SU-DHL-6 (cell line): ENCODE data around the gene SEPTIN12.

Experiments used
- H2AFZ ChIP-seq: fragments of 200-600 bp; sonication (generic); 2 replicates; pipeline ENCODE4 v1.6.1; 2014; ENCODE audit warnings: low read depth, mild to moderate bottlenecking, moderate library complexity, mixed read lengths, antibody characterized with exemption, low read length; ENCODE audit not compliant: severe bottlenecking
- H3F3A ChIP-seq: fragments of 200-600 bp; shearing (Covaris generic); 2 replicates; pipeline ENCODE4 v1.6.0; 2016; ENCODE audit warnings: antibody characterized with exemption, mild to moderate bottlenecking; ENCODE audit not compliant: insufficient read depth
- H3K27ac ChIP-seq: fragments of 200-600 bp; sonication (generic); 2 replicates; pipeline ENCODE4 v1.5.1; 2016; ENCODE audit warnings: low read depth, mild to moderate bottlenecking, low read length, moderate library complexity, mixed read lengths
- H3K27me3 ChIP-seq: fragments of 200-600 bp; sonication (generic), shearing (Covaris generic); 2 replicates; pipeline ENCODE4 v1.6.0; 2014; ENCODE audit warnings: mild to moderate bottlenecking, low read length
- H3K36me3 ChIP-seq: fragments of 200-600 bp; sonication (generic); 2 replicates; pipeline ENCODE4 v1.6.1; 2014; ENCODE audit warnings: mild to moderate bottlenecking, low read length, mixed read lengths
- H3K4me2 ChIP-seq: fragments of 300-600, 200-600 bp; shearing (Covaris generic), sonication (generic); 2 replicates; pipeline ENCODE4 v1.6.0; 2014; ENCODE audit warnings: low read length, low read depth, mild to moderate bottlenecking; ENCODE audit not compliant: poor library complexity, severe bottlenecking
- H3K4me3 ChIP-seq: fragments of 200-600 bp; sonication (generic); 2 replicates; pipeline ENCODE4 v1.5.1; 2014; ENCODE audit warnings: antibody characterized with exemption, low read length, mild to moderate bottlenecking, mixed read lengths; ENCODE audit not compliant: insufficient read depth, poor library complexity, severe bottlenecking
- H3K79me2 ChIP-seq: fragments of 200-600 bp; sonication (generic); 2 replicates; pipeline ENCODE4 v1.6.1; 2014; ENCODE audit warnings: mild to moderate bottlenecking, low read length, moderate library complexity; ENCODE audit not compliant: insufficient read depth
- H3K9ac ChIP-seq: fragments of 200-600 bp; sonication (generic); 2 replicates; pipeline ENCODE4 v1.7.0; 2014; ENCODE audit warnings: mild to moderate bottlenecking, low read length
- H3K9me2 ChIP-seq: fragments of 200-600 bp; sonication (generic); replicated peaks from 2 replicates; pipeline ENCODE4 v1.6.1; 2014; ENCODE audit warnings: low read length; ENCODE audit not compliant: insufficient read depth
- H3K9me3 ChIP-seq: fragments of 200-600 bp; sonication (generic); 2 replicates; pipeline ENCODE4 v1.6.1; 2014; ENCODE audit warnings: low read length, mixed read lengths; ENCODE audit not compliant: insufficient read depth
- H4K20me1 ChIP-seq: fragments of 200-600 bp; sonication (generic); 2 replicates; pipeline ENCODE4 v1.6.1; 2014; ENCODE audit warnings: low read depth, mild to moderate bottlenecking, antibody characterized with exemption, low read length, moderate library complexity, mixed read lengths
- EZH2phosphoT487 ChIP-seq: fragments of 200-600 bp; sonication (generic), shearing (Covaris generic); conservative IDR thresholded peaks from 2 replicates; pipeline ENCODE4 v1.6.1; 2018; ENCODE audit warnings: mild to moderate bottlenecking, antibody characterized with exemption, low read length, moderate library complexity, mixed read lengths
- TF ChIP-seq, protein P1 (sequence below): fragments of 200-600 bp; sonication (generic); IDR thresholded peaks from one replicate; pipeline ENCODE4 v1.5.1; 2017; ENCODE audit warnings: antibody characterized with exemption, mild to moderate bottlenecking, low read length, moderate library complexity; ENCODE audit not compliant: insufficient read depth, poor library complexity, severe bottlenecking

The SEPTIN12 gene

GRCh38 chr16:4754865-4755264, 33.3 kb downstream of the SEPTIN12 start:
- TF ChIP-seq, protein P1, sequence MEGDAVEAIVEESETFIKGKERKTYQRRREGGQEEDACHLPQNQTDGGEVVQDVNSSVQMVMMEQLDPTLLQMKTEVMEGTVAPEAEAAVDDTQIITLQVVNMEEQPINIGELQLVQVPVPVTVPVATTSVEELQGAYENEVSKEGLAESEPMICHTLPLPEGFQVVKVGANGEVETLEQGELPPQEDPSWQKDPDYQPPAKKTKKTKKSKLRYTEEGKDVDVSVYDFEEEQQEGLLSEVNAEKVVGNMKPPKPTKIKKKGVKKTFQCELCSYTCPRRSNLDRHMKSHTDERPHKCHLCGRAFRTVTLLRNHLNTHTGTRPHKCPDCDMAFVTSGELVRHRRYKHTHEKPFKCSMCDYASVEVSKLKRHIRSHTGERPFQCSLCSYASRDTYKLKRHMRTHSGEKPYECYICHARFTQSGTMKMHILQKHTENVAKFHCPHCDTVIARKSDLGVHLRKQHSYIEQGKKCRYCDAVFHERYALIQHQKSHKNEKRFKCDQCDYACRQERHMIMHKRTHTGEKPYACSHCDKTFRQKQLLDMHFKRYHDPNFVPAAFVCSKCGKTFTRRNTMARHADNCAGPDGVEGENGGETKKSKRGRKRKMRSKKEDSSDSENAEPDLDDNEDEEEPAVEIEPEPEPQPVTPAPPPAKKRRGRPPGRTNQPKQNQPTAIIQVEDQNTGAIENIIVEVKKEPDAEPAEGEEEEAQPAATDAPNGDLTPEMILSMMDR, result no peak
- no peak for TF ChIP-seq EZH2phosphoT487
- Histone ChIP-seq H4K20me1 (no peaks in the 10 kb centered on the region), H3K4me2 (no peak overlapping the region), H3K9ac (no peak overlapping the region), H3K36me3 (0 out of 2 replicates have a peak, but pooled peaks cover 5% of the 10 kb centered on the region), H2AFZ (no peak overlapping the region), H3K4me3 (no peak overlapping the region), H3K27me3 (no peaks in the 10 kb centered on the region), H3K9me3 (no peaks in the 10 kb centered on the region), H3K27ac (no peak overlapping the region), H3K9me2 (no peaks in the 10 kb centered on the region), H3K79me2 (no peaks in the 10 kb centered on the region), H3F3A (no peaks in the 10 kb centered on the region)

GRCh38 chr16:4753227-4753626, 34.9 kb downstream of the SEPTIN12 start:
- Histone ChIP-seq H3F3A (no peaks in the 10 kb centered on the region), H3K4me2 (no peak overlapping the region), H2AFZ (no peak overlapping the region), H3K9me3 (no peaks in the 10 kb centered on the region), H4K20me1 (no peaks in the 10 kb centered on the region), H3K9me2 (no peaks in the 10 kb centered on the region), H3K36me3 (0 out of 2 replicates have a peak, but pooled peaks cover 5% of the 10 kb centered on the region), H3K27me3 (no peaks in the 10 kb centered on the region), H3K79me2 (no peaks in the 10 kb centered on the region), H3K4me3 (no peak overlapping the region), H3K27ac (no peak overlapping the region), H3K9ac (no peak overlapping the region)
- no peak for TF ChIP-seq EZH2phosphoT487
- TF ChIP-seq, protein P1, result no peak

DNA sequence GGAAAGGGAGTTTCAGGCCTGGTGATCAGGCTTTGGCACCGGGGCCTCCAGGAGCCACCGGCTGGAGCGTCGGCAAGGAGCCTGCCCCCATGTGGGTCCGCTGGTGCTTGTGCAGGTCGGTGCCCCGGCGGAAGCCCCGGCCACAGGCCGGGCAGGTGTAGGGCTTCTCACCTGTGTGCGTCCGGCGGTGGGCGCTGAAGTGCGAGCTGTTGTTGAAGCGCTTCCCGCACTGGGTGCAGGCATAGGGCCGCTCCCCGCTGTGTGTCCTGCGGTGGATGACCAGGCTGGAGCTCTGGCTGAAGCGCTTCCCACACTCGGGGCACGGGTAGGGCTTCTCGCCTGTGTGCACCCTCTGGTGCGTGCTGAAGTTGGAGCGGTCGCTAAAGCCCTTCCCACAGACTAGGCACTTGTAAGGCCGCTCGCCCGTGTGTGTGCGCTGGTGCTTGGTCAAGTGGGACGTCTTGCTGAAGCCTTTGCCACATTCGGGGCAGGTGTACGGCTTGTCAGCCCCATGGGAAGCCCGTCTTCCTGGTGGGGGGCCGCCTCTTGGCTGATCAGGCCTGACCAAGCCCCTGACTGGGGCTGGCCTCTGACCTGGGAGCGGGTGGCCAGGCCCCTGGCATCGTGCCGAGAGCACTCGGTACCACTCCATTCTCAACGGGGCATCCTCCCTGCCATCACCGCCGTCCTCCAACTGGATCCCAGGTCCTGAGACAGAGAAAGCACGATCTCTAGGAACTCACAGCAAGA, 35.6 kb downstream of the SEPTIN12 start:
- Histone ChIP-seq H4K20me1 (no peaks in the 10 kb centered on the region), H3K36me3 (0 out of 2 replicates have a peak, but pooled peaks cover 5% of the 10 kb centered on the region), H3F3A (no peaks in the 10 kb centered on the region), H3K9ac (no peak overlapping the region), H3K4me2 (no peak overlapping the region), H2AFZ (no peak overlapping the region), H3K27me3 (no peaks in the 10 kb centered on the region), H3K79me2 (no peaks in the 10 kb centered on the region), H3K9me2 (no peaks in the 10 kb centered on the region), H3K4me3 (no peak overlapping the region), H3K9me3 (no peaks in the 10 kb centered on the region), H3K27ac (no peak overlapping the region)
- TF ChIP-seq, protein P1, result no peak
- no peak for TF ChIP-seq EZH2phosphoT487
